Endothelial cell of umbilical vein (primary cell): ENCODE results near the gene OR12D1.

ENCODE experiments used
- CTCF ChIP-seq, 2 donors: IDR thresholded peaks; 1 replicate in 1 of 2; 2 replicates in 1 of 2; pipeline ENCODE4 v1.5.1; 2011; ENCODE audit warnings: low read length in 2 of 2, mild to moderate bottlenecking in 2 of 2, moderate library complexity in 2 of 2, control low read depth in 1 of 2, inconsistent platforms in 1 of 2, low read depth in 1 of 2; ENCODE audit not compliant: insufficient read depth in 1 of 2; ENCODE audit errors: extremely low read depth in 1 of 2
- EZH2 ChIP-seq: IDR thresholded peaks from 2 replicates; pipeline ENCODE4 v1.6.1; 2012; ENCODE audit warnings: borderline replicate concordance, low read depth, mild to moderate bottlenecking, moderate library complexity, low read length, inconsistent platforms; ENCODE audit not compliant: severe bottlenecking
- JUN ChIP-seq: IDR thresholded peaks from 2 replicates; pipeline ENCODE4 v1.6.1; 2011; ENCODE audit warnings: borderline replicate concordance, low read depth; ENCODE audit not compliant: insufficient read length, insufficient read depth
- MAX ChIP-seq: IDR thresholded peaks from 2 replicates; pipeline ENCODE4 v1.6.1; 2011; ENCODE audit not compliant: insufficient read depth, insufficient read length
- MYC ChIP-seq: IDR thresholded peaks from one replicate; pipeline ENCODE4 v1.6.1; 2011; ENCODE audit warnings: mild to moderate bottlenecking, low read depth, low read length
- POLR2A ChIP-seq: IDR thresholded peaks from 2 replicates; pipeline ENCODE4 v1.6.1; 2012; ENCODE audit warnings: low read depth, mild to moderate bottlenecking, control low read depth, low read length
- POLR2AphosphoS5 ChIP-seq: IDR thresholded peaks from 2 replicates; pipeline ENCODE4 v1.6.1; 2012; ENCODE audit warnings: low read depth, mild to moderate bottlenecking, control low read depth, low read length, moderate library complexity; ENCODE audit not compliant: insufficient read depth

- TF ChIP-seq EZH2: no peak
- no peak for TF ChIP-seq POLR2A
- TF ChIP-seq CTCF (IDR thresholded peaks at IDR 0.05; ENCODE audit: extremely low read depth in 1 of 2, insufficient read depth in 1 of 2, low read depth in 1 of 2, low read length in 2 of 2): no peak
- TF ChIP-seq MYC: no peak
- TF ChIP-seq JUN: no peak
- TF ChIP-seq POLR2AphosphoS5: no peak
- TF ChIP-seq MAX: no peak
Measured at GRCh38 chr6:29395331-29395730, 19.4 kb upstream of the OR12D1 start, which contains the start of gene OR12D2.
